ENCODE measurements around the gene OR10A2. TPM values are rescaled to one million over a fixed set of nuclear protein-coding genes. Genes with fewer than 3 reads are reported as not detected.
"Not testable (repeated sequence)": the region's sequence is repeated elsewhere in the genome, so short reads cannot be mapped to it uniquely, and the experiment has no call there.

Gene OR10A2
- total RNA-seq, 1 donor from 2014 or later: not detected

- H3K36me3 Mint-ChIP-seq (ENCODE audit: insufficient read depth): no peaks in the 10 kb centered on the region
- H3K9me3 Mint-ChIP-seq (ENCODE audit: low read depth): peaks cover 3% of the 10 kb centered on the region
- no peaks in the 10 kb centered on the region for H3K27me3 Mint-ChIP-seq
- no peaks in the 10 kb centered on the region for H3K4me1 Mint-ChIP-seq (ENCODE audit: low read depth)
- H3K4me3 Mint-ChIP-seq (ENCODE audit: low read depth): no peak overlapping the region
- DNase-seq (ENCODE audit: low spot score, unreplicated experiment): no peak
- no peak for TF ChIP-seq CTCF (IDR thresholded peaks at IDR 0.05; ENCODE audit: unreplicated experiment)
- no peak overlapping the region for H3K27ac Mint-ChIP-seq
Measured at GRCh38 chr11:6876914-6877313, 14.1 kb downstream of the OR10A2 start.

GRCh38 chr11:6882751-6883150 lies 19.9 kb downstream of the OR10A2 start:
- H3K27me3 Mint-ChIP-seq: no peaks in the 10 kb centered on the region

GRCh38 chr11:6887711-6888110 lies 24.9 kb downstream of the OR10A2 start:
- DNase-seq (ENCODE audit: low spot score, unreplicated experiment); H3K36me3 Mint-ChIP-seq (ENCODE audit: insufficient read depth); H3K27ac Mint-ChIP-seq; H3K9me3 Mint-ChIP-seq (ENCODE audit: low read depth); H3K27me3 Mint-ChIP-seq; H3K4me3 Mint-ChIP-seq (ENCODE audit: low read depth); H3K4me1 Mint-ChIP-seq (ENCODE audit: low read depth): not testable (repeated sequence)

More at GRCh38 chr11:6882751-6883150, 19.9 kb downstream of the OR10A2 start:
- H3K9me3 Mint-ChIP-seq (ENCODE audit: low read depth): no peaks in the 10 kb centered on the region
- H3K4me3 Mint-ChIP-seq (ENCODE audit: low read depth): no peak overlapping the region
- no peaks in the 10 kb centered on the region for H3K4me1 Mint-ChIP-seq (ENCODE audit: low read depth)
- no peak for DNase-seq (ENCODE audit: low spot score, unreplicated experiment)
- TF ChIP-seq CTCF (IDR thresholded peaks at IDR 0.05; ENCODE audit: unreplicated experiment): no peak
- H3K36me3 Mint-ChIP-seq (ENCODE audit: insufficient read depth): no peaks in the 10 kb centered on the region
- no peak overlapping the region for H3K27ac Mint-ChIP-seq

GRCh38 chr11:6888830-6889229 lies 26.0 kb downstream of the OR10A2 start:
- Mint-ChIP-seq H3K4me3 (ENCODE audit: low read depth) (no peak overlapping the region), H3K27me3 (no peaks in the 10 kb centered on the region), H3K36me3 (ENCODE audit: insufficient read depth) (no peaks in the 10 kb centered on the region), H3K27ac (no peak overlapping the region), H3K9me3 (ENCODE audit: low read depth) (no peaks in the 10 kb centered on the region), H3K4me1 (ENCODE audit: low read depth) (no peaks in the 10 kb centered on the region)
- TF ChIP-seq CTCF (IDR thresholded peaks at IDR 0.05; ENCODE audit: unreplicated experiment): no peak
- DNase-seq (ENCODE audit: low spot score, unreplicated experiment): no peak

GRCh38 chr11:6889835-6890234 lies 27.0 kb downstream of the OR10A2 start:
- Mint-ChIP-seq H3K4me1 (ENCODE audit: low read depth) (no peaks in the 10 kb centered on the region), H3K27me3 (no peaks in the 10 kb centered on the region), H3K9me3 (ENCODE audit: low read depth) (no peaks in the 10 kb centered on the region), H3K4me3 (ENCODE audit: low read depth) (no peak overlapping the region), H3K27ac (no peak overlapping the region), H3K36me3 (ENCODE audit: insufficient read depth) (no peaks in the 10 kb centered on the region)
- DNase-seq (ENCODE audit: low spot score, unreplicated experiment): no peak
- TF ChIP-seq CTCF (IDR thresholded peaks at IDR 0.05; ENCODE audit: unreplicated experiment): no peak

GRCh38 chr11:6892400-6892799 lies 29.5 kb downstream of the OR10A2 start, which contains the start of gene OR2D2:
Gene OR2D2, minus strand, starts transcription at chr11:6892500. Its CDS starts 0 bp downstream, at chr11:6892500.
- no peaks in the 10 kb centered on the region for H3K4me1 Mint-ChIP-seq (ENCODE audit: low read depth)
- no peak for TF ChIP-seq CTCF (IDR thresholded peaks at IDR 0.05; ENCODE audit: unreplicated experiment)
- no peak within 1 kb of the TSS for H3K27ac Mint-ChIP-seq
- H3K36me3 Mint-ChIP-seq (ENCODE audit: insufficient read depth): no peaks in the 10 kb centered on the region
- no peak for DNase-seq (ENCODE audit: low spot score, unreplicated experiment)
- no peak within 1 kb of the TSS for H3K4me3 Mint-ChIP-seq (ENCODE audit: low read depth)
- H3K27me3 Mint-ChIP-seq: no peaks in the 10 kb centered on the region
- H3K9me3 Mint-ChIP-seq (ENCODE audit: low read depth): no peaks in the 10 kb centered on the region
